ENCODE measurements around the gene ZNF385C. TPM values are rescaled to one million over a fixed set of nuclear protein-coding genes. Genes with fewer than 3 reads are reported as not detected.

The ZNF385C gene
- total and polyA plus RNA-seq, 12 donors: 0.07 to 0.16 (median 0.11) TPM; not detected in 6

DNA sequence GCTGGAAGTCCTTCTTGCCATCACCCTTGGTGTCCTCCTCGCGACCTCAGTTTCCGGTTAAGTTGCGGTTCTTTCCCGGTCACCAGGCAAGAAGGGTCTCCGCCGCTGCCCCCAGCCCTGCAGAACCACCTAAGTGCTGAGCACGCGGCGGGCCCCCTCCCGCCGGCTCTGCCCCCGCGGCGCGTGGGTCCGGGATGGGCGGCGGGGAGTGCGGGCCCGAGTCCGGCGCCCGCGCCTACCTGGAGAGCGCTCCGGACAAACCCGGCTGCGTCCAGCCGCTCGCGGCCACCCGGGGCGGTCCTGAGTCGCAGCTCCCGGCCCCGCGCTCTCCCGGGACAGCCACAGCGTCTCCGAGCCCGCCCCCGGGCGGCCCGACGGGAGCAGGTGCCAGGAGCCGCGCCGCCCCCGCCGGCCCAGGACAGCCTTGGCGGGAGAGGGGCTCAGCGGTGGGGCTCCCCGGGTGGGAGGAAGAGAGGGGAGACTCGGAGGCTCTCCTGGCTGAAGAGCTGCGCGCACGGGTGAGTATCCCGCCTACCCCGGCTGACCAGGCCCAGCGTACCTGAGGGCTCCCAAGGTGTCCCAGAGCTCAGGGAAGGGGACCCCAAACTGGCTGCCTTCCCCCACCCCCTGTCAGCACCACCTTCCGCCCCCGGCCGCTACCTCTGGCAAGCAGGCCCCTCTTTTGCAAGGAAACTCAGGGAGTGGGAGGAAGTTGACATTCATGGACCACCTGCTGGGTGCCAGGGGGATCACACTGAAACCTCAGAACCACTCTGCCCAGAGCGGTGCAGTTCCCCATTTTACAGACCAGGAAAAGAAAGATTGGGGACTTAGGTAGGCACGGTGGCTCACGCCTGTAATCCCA, 25.7 kb downstream of the ZNF385C start:
- H3K27me3 ChIP-seq: peaks cover 23% of the 10 kb centered on the region
- peak in 1 of 7 donors; percentile 36 for DNase-seq
- TF ChIP-seq CTCF (IDR thresholded peaks at IDR 0.05): peak in 1 of 6 experiments; percentile 16
- TF ChIP-seq POLR2A (IDR thresholded peaks at IDR 0.05): no peak
- intact Hi-C loops (cut with DNase I): no loop called here
- H3K4me3 ChIP-seq: peak overlapping the region in 1 of 4 donors; percentile 50
- H3K27ac ChIP-seq: no peak overlapping the region
- H3K36me3 ChIP-seq (replicated peaks in 1 of 2): no peaks in the 10 kb centered on the region
- H3K9me3 ChIP-seq (replicated peaks in 1 of 3): no peaks in the 10 kb centered on the region
- 12 to 62% (median 26%) methylated on average over 7 to 67 of the region's 67 CpGs for WGBS, 4 donors
- H3K4me1 ChIP-seq (replicated peaks in 1 of 2): peaks cover 4 to 8% of the 10 kb centered on the region in 2 donors

DNA sequence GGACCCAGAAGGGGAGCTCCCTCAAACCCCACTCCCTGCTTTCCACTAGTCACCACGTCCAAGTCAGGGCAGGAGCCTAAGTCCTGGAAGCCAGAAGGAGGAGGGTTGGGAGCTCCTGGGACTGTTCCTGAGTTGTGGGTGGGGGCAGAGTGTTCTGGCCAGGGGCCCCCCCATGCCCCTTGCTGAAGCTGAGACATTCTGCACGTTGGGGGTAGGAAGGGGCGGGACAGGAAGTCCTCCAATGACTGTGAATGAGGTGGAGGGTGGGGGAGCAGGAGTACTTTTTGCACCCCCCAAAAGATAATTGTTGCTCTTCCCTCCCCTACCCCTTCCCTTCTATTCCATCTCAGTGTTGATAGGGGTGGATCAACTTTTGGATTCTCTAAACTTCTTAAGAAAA, 26.5 kb downstream of the ZNF385C start:
- intact Hi-C loops (cut with DNase I): no loop called here

DNA sequence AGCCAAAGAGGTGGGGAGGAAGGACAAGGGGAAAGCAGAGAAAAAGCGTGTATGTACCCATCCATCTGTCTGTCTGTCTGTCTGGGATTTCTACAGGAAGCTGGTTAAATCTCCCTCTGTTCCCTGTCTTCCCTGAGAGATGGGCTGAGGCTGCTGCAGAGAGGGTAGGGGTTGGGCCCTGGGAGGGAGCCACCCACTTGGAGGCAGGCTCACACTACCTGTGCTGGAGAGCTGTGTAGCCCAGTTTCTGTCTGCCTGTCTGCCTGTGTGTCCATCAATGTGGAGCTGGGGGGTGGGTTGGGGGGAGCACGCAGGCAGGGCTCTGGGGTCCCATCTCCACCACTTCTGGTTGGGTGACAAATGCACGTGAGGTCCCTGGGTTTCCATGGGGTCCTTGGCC, 29.3 kb downstream of the ZNF385C start:
- 74 to 80% (median 78%) methylated on average over 1 to 3 of the region's 3 CpGs for WGBS, 4 donors
- no peak for DNase-seq
- Histone ChIP-seq H3K9me3 (replicated peaks in 1 of 3) (no peaks in the 10 kb centered on the region), H3K4me3 (no peak overlapping the region), H3K4me1 (replicated peaks in 1 of 2) (peaks cover 4 to 8% of the 10 kb centered on the region in 2 donors), H3K27ac (no peak overlapping the region), H3K27me3 (peaks cover 22% of the 10 kb centered on the region), H3K36me3 (replicated peaks in 1 of 2) (no peaks in the 10 kb centered on the region)
- intact Hi-C loops (cut with DNase I): loop anchor here in 1 of 2 donors (5.0 kb wide), 1 partner anchor 33 kb away; no protein-coding TSS in a partner anchor
- no peak for TF ChIP-seq CTCF (IDR thresholded peaks at IDR 0.05)
- no peak for TF ChIP-seq POLR2A (IDR thresholded peaks at IDR 0.05)

More for the DNA sequence above, 26.5 kb downstream of the ZNF385C start:
- TF ChIP-seq CTCF (IDR thresholded peaks at IDR 0.05) (no peak), POLR2A (IDR thresholded peaks at IDR 0.05) (no peak)
- DNase-seq: no peak
- 19 to 37% (median 25%) methylated on average over 2 to 3 of the region's 3 CpGs for WGBS, 4 donors
- no peaks in the 10 kb centered on the region for H3K9me3 ChIP-seq (replicated peaks in 1 of 3)
- H3K27me3 ChIP-seq: peaks cover 23% of the 10 kb centered on the region
- peaks cover 4 to 8% of the 10 kb centered on the region in 2 donors for H3K4me1 ChIP-seq (replicated peaks in 1 of 2)
- no peak overlapping the region for H3K27ac ChIP-seq
- peak overlapping the region in 1 of 4 donors; percentile 50 for H3K4me3 ChIP-seq
- H3K36me3 ChIP-seq (replicated peaks in 1 of 2): no peaks in the 10 kb centered on the region

- Histone ChIP-seq H3K27ac (no peak overlapping the region), H3K4me3 (no peak overlapping the region), H3K27me3 (peaks cover 12% of the 10 kb centered on the region), H3K36me3 (replicated peaks in 1 of 2) (no peaks in the 10 kb centered on the region), H3K4me1 (replicated peaks in 1 of 2) (peaks cover 1 to 5% of the 10 kb centered on the region in 2 donors), H3K9me3 (replicated peaks in 1 of 3) (no peaks in the 10 kb centered on the region)
- peak; percentile 51 to 84 (median 68) for DNase-seq
- intact Hi-C loops (cut with DNase I): loop anchor here in 1 of 2 donors (5.0 kb wide), 1 partner anchor 35 kb away; no protein-coding TSS in a partner anchor
- TF ChIP-seq POLR2A (IDR thresholded peaks at IDR 0.05): no peak
- peak; percentile 64 to 92 (median 85) for TF ChIP-seq CTCF (IDR thresholded peaks at IDR 0.05)
- 28 to 69% (median 29%) methylated on average over 7 to 12 of the region's 12 CpGs for WGBS, 4 donors
Measured at GRCh38 chr17:42067371-42068091, 30.7 kb downstream of the ZNF385C start.
